HCT116 (cell line): ENCODE data around the gene JCAD. TPM values are rescaled to one million over a fixed set of nuclear protein-coding genes. Genes with fewer than 3 reads are reported as not detected.
A peak's percentile ranks its signal among the peaks of the same experiment; 100 is the strongest.

Source experiments
- ATAC-seq: fragments of 200-7000 bp; cut with Tn5 transposase; 2 replicates; pipeline ENCODE4 v1.9.1; 2020; ENCODE audit warnings: mild to moderate bottlenecking, moderate library complexity
- Bru-seq: library from RNA; stranded (reverse); fragments of 400-500 nt; gene quantifications from one replicate; lab custom pipeline; 2021; lab: Mats Ljungman, UMichigan
- BruChase-seq, 2 experiments: library from RNA; stranded (reverse); fragments of 400-500 nt; gene quantifications; one replicate each; lab custom pipeline; 2021; lab: Mats Ljungman, UMichigan
- BruUV-seq: library from RNA; stranded (reverse); fragments of 400-500 nt; replicated peaks from 2 replicates; lab custom pipeline; 2021; lab: Mats Ljungman, UMichigan
- CTCF ChIA-PET: fragments of 300-600 bp; sonication (Branson Sonifier 250); formaldehyde crosslinking; loops from one replicate; lab custom pipeline; 2021; ENCODE audit warnings: antibody characterized with exemption; lab: Charles Lee
- POLR2A ChIA-PET: fragments of 300-600, 350-600 bp; sonication (Branson Sonifier 250); formaldehyde crosslinking; loops from one replicate; lab custom pipeline; 2021; ENCODE audit warnings: antibody characterized with exemption; lab: Charles Lee
- RAD21 ChIA-PET, 2 experiments: fragments of 300-600 bp; sonication (Branson Sonifier 250); formaldehyde crosslinking; loops; one replicate each; lab custom pipeline; 2023; ENCODE audit warnings: low total read pairs in 2 of 2; ENCODE audit not compliant: uncharacterized antibody in 2 of 2, unreplicated experiment in 2 of 2, low non-redundant PET in 1 of 2; lab: Charles Lee
- DNase-seq: peaks from one replicate; pipeline ENCODE4 v3.0.0-alpha.2; 2010; ENCODE audit warnings: low read depth, low spot score
- H2AFZ ChIP-seq: fragments of 200-600 bp; shearing (Covaris generic), sonication (generic); 2 replicates; pipeline ENCODE4 v1.6.1; 2017; ENCODE audit warnings: low read depth, mixed run types, mixed read lengths, antibody characterized with exemption, low read length; ENCODE audit not compliant: poor library complexity, severe bottlenecking
- H3K27ac ChIP-seq: 2 replicates; pipeline ENCODE4 v1.5.1; 2012; ENCODE audit warnings: low read depth, low read length
- H3K27me3 ChIP-seq: fragments of 200-600 bp; sonication (generic); 2 replicates; pipeline ENCODE4 v1.6.1; 2016; ENCODE audit warnings: mixed run types, low read length, mixed read lengths; ENCODE audit not compliant: insufficient read depth
- H3K36me3 ChIP-seq, 2 experiments: fragments of 200-500 bp in 1 of 2; fragments of 200-600 bp in 1 of 2; sonication (Bioruptor generic) in 1 of 2; sonication (generic) in 1 of 2; 2 replicates each; pipeline versions ENCODE4 v1.5.1 to v1.6.1; 2014 to 2016; ENCODE audit warnings: low read length in 2 of 2, inconsistent platforms in 1 of 2, mixed read lengths in 1 of 2, mixed run types in 1 of 2; ENCODE audit not compliant: insufficient read depth in 2 of 2, control insufficient read depth in 1 of 2
- H3K4me1 ChIP-seq, 2 experiments: fragments of 200-600 bp in 1 of 2; sonication (generic) in 1 of 2; 2 replicates each; pipeline versions ENCODE4 v1.5.1 to v1.6.1; 2012 to 2017; ENCODE audit warnings: low read length in 2 of 2, inconsistent platforms in 1 of 2, mild to moderate bottlenecking in 1 of 2, mixed read lengths in 1 of 2, mixed run types in 1 of 2, moderate library complexity in 1 of 2; ENCODE audit not compliant: insufficient read depth in 2 of 2, control insufficient read depth in 1 of 2
- H3K4me2 ChIP-seq: fragments of 200-600 bp; sonication (generic); 2 replicates; pipeline ENCODE4 v1.6.1; 2017; ENCODE audit warnings: mixed run types, low read length, mixed read lengths
- H3K4me3 ChIP-seq, 2 experiments: fragments of 200-600 bp in 1 of 2; sonication (generic) in 1 of 2; replicated peaks in 1 of 2; 2 replicates each; pipeline ENCODE4 v1.5.1; 2011 to 2016; ENCODE audit warnings: low read length in 2 of 2, control low read depth in 1 of 2, low read depth in 1 of 2, mild to moderate bottlenecking in 1 of 2, mixed read lengths in 1 of 2, mixed run types in 1 of 2
- H3K79me2 ChIP-seq: fragments of 200-600 bp; sonication (generic); 2 replicates; pipeline ENCODE4 v1.6.1; 2017; ENCODE audit warnings: mild to moderate bottlenecking, mixed run types, low read length, moderate library complexity, mixed read lengths; ENCODE audit not compliant: insufficient read depth
- H3K9ac ChIP-seq: fragments of 200-600 bp; sonication (generic); 2 replicates; pipeline ENCODE4 v1.6.1; 2016; ENCODE audit warnings: low read length, mixed read lengths
- H3K9me2 ChIP-seq: fragments of 200-600 bp; sonication (generic), shearing (Covaris generic); 2 replicates; pipeline ENCODE4 v1.6.1; 2017; ENCODE audit warnings: mixed run types, mild to moderate bottlenecking, moderate library complexity; ENCODE audit not compliant: insufficient read depth
- H3K9me3 ChIP-seq, 2 experiments: fragments of 200-500 bp in 1 of 2; fragments of 200-600 bp in 1 of 2; sonication (Bioruptor generic) in 1 of 2; sonication (generic) in 1 of 2; 2 replicates each; pipeline ENCODE4 v1.6.1; 2014 to 2017; ENCODE audit warnings: low read length in 2 of 2, mixed read lengths in 2 of 2, inconsistent platforms in 1 of 2, low read depth in 1 of 2, mild to moderate bottlenecking in 1 of 2, mixed run types in 1 of 2, moderate library complexity in 1 of 2; ENCODE audit not compliant: control insufficient read depth in 1 of 2, insufficient read depth in 1 of 2
- H4K20me1 ChIP-seq: fragments of 200-600 bp; sonication (generic), shearing (Covaris generic); 2 replicates; pipeline ENCODE4 v1.6.1; 2017; ENCODE audit warnings: mixed run types, mild to moderate bottlenecking, moderate library complexity; ENCODE audit not compliant: insufficient read depth
- MAX ChIP-seq: IDR thresholded peaks from 2 replicates; pipeline ENCODE4 v1.6.1; 2012
- POLR2AphosphoS5 ChIP-seq: IDR thresholded peaks from 2 replicates; pipeline ENCODE4 v1.6.1; 2011; ENCODE audit warnings: mild to moderate bottlenecking, low read depth, low read length, moderate library complexity
- ZBTB33 ChIP-seq: IDR thresholded peaks from 2 replicates; pipeline ENCODE4 v1.6.1; 2011; ENCODE audit warnings: mild to moderate bottlenecking, low read length, moderate library complexity; ENCODE audit not compliant: insufficient replicate concordance; ENCODE audit errors: extremely low read depth
- intact Hi-C: fragments of 100-400 bp; cut with micrococcal nuclease; formaldehyde crosslinking; loops from 2 replicates; pipeline ENCODE4 v1.10.0; 2022
- long read RNA-seq: library from polyadenylated mRNA; unstranded; transcript quantifications from one replicate; pipeline ENCODE4 v2.0.0, GENCODE V29; 2021; ENCODE audit not compliant: unreplicated experiment
- polyA plus RNA-seq: library from polyadenylated mRNA; unstranded; fragments of >200 nt; gene quantifications from 2 replicates; pipeline ENCODE4 v1.2.1, GENCODE V29; 2012; ENCODE audit warnings: missing spikeins
- total RNA-seq: library from RNA; stranded (reverse); gene quantifications from one replicate; pipeline ENCODE4 v1.2.1, GENCODE V29; 2021; ENCODE audit not compliant: unreplicated experiment

The JCAD gene
- total RNA-seq, result 17.5 TPM
- 7.3 and 7.9 TPM in 2 replicates for polyA plus RNA-seq
- percentile 63 among the genes with signal in this experiment for Bru-seq, nascent RNA
- BruChase-seq, experiment 1, labeled RNA remaining after a 6-hour chase, result percentile 80 among the genes with signal in this experiment
- percentile 80 among the genes with signal in this experiment for BruChase-seq, experiment 2, labeled RNA remaining after a 2-hour chase
- long read RNA-seq, partial matches to known transcripts, result 6 of 13 reads
- long read RNA-seq, other reads (novel, unspliced or antisense), result 7 of 13 reads

- H3K27me3 ChIP-seq, result no peaks in the 10 kb centered on the region
Observed at GRCh38 chr10:30059209-30060107, at the start of gene JCAD. Gene JCAD (minus strand): TSS chr10:30059586. CDS start chr10:30047812, 11,774 bp downstream.

More at GRCh38 chr10:30059209-30060107, at the start of gene JCAD:
- no TSS peak for BruUV-seq
- peaks cover 39 to 46% of the 10 kb centered on the region in 2 experiments for H3K4me1 ChIP-seq
- H4K20me1 ChIP-seq, result no peaks in the 10 kb centered on the region
- peak within 1 kb of the TSS; percentile 55 to 62 for H3K4me3 ChIP-seq
- H3K9ac ChIP-seq, result peak within 1 kb of the TSS; percentile 60
- H3K79me2 ChIP-seq, result peaks cover 5% of the 10 kb centered on the region; the same call in 1 of the 2 replicates
- intact Hi-C loops, result no loop called here
- ChIA-PET RAD21 (interaction anchor here in 1 of 2 experiments (0.7 to 1.0 kb wide), 2 partner anchors 33 to 256 kb away, joined by 3 read pairs; no protein-coding TSS in a partner anchor), POLR2A (no interaction called here), CTCF (no interaction called here)
- H3K27ac ChIP-seq, result peak within 1 kb of the TSS; percentile 75
- peak; percentile 81 for ATAC-seq
- H3K9me3 ChIP-seq, result no peaks in the 10 kb centered on the region
- peak within 1 kb of the TSS; percentile 81 for H3K4me2 ChIP-seq
- peak within 1 kb of the TSS; percentile 90 for H2AFZ ChIP-seq
- no peaks in the 10 kb centered on the region for H3K36me3 ChIP-seq
- H3K9me2 ChIP-seq, result no peaks in the 10 kb centered on the region
- TF ChIP-seq ZBTB33 (no peak), POLR2AphosphoS5 (peak; percentile 76), MAX (peak; percentile 20; the same call in 1 of the 2 replicates)
- no peak for DNase-seq
